CD4-positive, alpha-beta T cell treated with Interleukin-4 for 4 hours (primary cell): Measurements from ENCODE around the gene CST6.

Experiments used
- DNase-seq: peaks from one replicate; pipeline ENCODE4 v3.0.0-alpha.2; 2020

The CST6 gene

DNA sequence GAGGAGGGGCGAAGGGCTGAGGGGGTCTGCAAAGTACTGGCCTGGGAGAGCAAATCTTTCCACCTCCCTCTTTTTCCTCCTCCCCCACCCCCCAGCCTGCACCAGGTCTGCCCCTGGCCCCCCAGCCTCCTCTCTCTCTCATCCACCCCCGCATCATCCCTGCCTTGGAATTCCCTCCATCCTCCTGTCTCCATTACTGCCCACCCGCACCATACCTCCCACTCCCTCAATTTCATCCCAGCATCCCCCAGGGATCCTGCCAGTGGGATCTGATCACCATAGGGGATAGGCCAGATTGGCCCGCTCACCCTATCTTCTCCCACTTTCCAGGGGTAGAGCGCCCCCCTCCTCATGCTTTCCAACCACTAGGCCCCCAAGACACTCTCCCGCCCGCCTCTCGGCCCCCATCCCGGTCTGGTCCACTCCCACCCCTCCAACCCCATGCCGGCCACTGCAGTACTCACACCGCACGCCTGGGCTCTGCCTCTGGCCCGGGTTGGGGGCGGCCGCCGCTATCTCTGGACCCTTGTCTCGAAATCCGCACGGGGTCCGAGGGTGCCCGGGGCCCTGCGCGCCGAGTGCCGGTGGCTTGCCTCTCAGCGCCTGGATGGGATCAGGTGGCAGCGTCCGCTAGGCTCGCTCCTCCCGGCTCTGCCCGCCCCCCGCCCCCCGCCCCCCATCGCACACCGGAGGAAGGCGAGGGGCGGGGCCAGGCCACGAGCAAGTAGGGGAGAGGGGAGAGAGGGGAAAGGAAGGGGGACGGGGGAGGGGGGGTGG is 36.9 kb downstream of the CST6 start, which contains the start of gene GAL3ST3:
GAL3ST3 (minus strand) TSS at position 615 of the 777 bp plus-strand sequence. CDS start 3,746 bp downstream, outside the sequence.
- DNase-seq: no peak

DNA sequence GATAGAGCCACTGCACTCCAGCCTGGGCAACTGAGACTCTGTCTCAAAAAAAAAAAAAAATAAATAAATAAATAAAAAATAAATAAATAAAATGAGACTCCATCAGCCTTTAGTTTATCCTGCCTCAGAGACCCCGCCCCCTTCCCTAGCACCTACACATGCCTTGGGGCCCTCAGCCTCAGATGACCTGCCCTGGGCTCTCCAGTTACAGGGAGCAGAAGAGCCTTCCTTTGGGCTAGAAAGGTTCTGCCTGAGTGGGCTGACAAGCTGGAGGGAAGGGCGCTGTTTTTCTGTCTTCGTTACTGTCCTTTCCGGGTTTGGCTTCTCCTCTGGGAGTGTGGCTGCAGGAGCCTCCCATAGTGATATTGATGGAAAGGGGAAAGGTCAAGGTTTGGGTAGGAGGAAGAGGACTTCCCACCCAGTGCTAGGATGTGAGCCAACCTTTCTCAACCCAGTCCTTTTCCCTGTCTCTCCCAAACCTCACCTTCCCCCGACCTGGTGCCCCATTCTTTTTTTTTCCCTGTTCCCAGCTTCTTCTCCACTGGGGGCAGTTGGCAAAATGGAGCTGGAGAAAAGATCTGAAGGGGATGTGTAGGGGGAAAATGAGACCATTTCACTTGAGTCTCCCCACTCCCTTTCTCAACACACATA is 38.9 kb downstream of the CST6 start:
- DNase-seq: no peak

DNA sequence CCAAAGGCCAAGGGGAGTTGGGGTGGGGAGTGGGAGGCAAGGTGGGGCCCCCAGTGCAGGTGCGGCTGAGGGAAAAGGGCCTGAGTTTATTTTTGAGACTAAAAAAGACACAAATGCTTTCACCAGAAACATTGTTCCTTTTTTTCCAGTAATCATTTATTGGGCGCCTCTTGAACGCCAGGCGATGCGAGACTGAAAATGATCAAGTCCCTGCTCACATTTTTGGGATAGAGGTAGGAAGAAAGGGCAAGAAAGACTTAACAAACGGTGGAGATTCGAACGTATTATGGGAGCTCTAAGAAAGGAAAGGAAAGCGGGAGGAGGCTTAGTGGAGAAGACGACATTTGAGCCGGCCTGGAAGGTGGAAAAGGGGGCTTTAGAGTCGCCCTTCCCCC is 39.6 kb downstream of the CST6 start:
- DNase-seq: no peak

DNA sequence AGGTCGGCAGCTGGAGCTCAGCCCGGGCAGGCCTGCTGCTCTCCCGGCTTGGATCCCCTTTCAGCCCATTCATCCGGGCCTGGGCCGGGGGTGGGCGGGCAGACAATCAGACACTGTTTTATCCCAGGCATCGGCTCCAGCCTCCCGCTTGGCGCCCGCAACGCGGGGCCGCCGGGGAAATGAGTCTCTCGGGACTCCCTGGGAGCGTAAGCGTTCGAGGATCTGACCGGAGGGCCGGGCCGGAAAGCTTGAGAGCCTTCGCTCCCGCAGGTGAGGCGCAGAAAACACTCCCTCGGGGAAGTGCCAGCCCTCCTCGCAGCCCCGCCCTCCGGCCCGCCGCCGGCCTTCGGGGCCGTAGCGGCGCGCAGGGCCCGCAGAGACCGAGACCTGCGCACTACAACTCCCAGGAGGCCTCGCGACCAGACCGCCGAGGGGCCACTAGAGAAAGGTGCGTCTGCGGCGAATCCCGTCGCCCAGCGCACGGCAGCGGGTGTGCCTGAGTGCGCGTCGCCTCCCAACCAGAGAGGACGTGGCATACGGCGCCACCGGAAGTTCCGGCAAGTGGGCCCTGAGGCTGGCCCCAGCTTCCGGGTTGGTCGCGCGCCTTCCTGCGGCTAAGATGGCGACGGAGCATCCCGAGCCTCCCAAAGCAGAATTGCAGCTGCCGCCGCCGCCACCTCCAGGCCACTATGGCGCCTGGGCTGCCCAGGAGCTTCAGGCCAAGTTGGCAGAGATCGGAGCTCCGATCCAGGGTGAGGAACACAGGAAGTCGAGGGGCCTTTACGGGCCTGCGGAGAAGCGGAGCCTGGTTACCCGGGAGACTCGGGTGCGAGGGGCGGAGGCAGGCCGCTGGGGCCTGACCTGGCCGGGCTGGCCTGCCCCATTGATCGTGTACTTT is 40.2 kb downstream of the CST6 start, which contains the start of gene SF3B2:
SF3B2 (plus strand) TSS at position 599 of the 898 bp plus-strand sequence; CDS start at position 620, 21 bp downstream.
- DNase-seq: peak; percentile 97

DNA sequence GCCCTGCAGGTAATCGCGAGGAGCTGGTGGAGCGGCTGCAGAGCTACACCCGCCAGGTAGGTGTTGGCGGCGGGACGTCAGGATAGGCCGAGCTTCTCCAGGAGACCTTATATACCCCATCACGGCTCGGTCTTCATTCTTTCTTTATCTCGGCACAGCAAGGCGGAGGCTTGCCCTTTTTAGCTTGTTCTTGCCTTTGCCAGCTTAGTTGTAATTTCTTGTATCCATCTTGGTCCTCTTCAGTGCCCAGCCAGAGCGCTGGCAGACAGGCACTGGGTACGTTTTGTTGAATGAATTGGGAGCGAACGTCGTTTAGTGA is 40.8 kb downstream of the CST6 start:
- DNase-seq: no peak

DNA sequence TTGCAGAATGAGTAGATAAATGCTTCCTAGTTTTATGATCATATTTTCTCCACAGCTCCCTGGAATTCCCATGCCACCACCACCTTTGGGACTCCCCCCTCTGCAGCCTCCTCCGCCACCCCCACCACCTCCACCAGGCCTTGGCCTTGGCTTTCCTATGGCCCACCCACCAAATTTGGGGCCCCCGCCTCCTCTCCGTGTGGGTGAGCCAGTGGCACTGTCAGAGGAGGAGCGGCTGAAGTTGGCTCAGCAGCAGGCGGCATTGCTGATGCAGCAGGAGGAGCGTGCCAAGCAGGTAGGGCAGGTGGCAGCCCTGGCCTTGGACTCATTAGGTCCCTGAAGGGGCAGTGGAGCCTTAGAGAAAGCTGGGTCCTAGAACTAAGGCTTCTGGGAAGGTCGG is 43.2 kb downstream of the CST6 start:
- DNase-seq: no peak

DNA sequence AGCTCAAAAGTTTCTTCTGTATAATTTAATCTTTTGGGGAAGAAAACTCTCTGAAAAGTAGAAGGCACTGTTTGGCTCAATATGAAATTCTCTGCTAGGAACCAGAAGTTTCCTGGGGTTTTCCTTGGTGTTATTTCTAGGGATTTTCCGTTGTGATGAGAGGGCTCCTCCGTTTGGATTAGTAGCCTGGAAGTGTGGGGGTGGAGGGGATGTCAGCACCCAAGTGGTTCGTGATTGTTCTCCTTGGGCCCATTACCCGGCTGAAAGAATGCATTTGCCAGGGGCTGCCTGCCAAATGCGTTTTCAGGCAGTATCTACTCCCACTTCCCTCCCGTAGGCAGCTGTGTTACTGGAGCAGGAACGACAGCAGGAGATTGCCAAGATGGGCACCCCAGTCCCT is 44.7 kb downstream of the CST6 start:
- no peak for DNase-seq

DNA sequence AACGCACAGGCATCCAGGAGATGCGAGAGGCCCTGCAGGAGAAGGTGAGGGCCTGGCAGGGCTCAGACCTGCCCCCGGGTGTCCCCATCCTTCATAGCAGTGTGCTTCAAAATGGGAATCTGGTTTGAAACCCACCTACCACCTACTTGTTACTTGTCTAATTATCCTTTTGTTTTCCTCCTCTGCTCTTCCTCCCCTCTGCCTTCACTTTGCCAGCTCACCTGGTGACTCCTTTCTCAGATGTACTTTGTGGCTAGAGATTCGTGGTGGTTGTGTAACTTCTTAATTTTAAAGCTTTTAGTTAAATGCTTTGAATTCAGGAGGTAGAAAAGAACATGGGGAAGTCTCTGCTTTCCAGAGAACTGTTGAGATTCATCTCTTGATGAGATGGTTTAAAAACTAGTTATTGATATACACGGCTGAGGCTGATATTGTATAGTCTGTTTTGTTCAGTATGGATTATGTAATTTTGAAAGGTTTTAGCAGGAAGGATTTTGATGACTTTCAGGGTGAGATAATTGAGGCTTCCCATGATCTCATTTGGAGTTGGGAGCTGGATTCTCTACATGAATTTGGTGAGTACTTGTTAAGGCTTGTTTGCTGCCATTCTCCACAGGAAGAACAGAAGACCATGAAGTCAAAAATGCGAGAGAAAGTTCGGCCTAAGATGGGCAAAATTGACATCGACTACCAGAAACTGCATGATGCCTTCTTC is 48.3 kb downstream of the CST6 start:
- no peak for DNase-seq

DNA sequence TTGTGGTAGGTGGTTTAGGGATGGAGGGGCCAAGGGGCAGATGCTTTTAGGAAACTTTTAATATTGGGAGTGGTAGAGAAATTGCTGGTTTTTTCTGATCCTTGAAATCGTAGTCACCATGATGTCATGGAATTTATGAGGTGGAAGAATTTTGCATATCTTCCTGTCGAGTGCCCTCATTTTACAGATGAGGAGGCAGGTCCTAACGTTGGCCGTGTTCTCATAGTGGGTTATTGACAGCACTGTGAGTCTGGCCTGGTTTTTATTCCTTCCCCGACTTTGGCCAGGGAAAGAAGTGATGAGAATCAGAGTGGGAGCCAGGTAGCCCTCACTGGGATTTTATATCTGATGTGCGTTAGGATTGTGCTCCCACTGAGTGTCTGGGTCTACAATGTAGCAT is 49.5 kb downstream of the CST6 start:
- DNase-seq: no peak

DNA sequence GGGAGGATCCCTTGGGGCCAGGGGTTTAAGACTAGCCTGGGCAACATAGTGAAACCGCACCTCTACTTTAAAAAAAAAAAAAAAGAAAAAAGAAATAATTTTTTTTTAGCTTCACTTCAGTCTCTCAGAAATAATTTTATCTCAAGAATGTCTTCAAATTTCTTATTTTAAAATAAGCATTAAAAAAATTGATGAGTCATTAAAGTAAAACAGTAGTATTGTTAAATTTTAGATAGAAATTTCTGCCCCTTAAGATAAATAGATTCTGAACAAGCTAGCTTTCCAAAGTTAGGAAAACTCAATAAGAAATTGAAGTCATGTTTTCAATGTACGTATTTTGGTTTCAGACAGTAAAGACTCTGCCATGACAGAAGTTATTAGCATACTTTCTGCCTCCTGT is 50.6 kb downstream of the CST6 start:
- no peak for DNase-seq
